HG02759 (cell line): Measurements from ENCODE around the gene SBF2.
"Not testable (repeated sequence)": the region's sequence is repeated elsewhere in the genome, so short reads cannot be mapped to it uniquely, and the experiment has no call there.

Experiments
- ATAC-seq: cut with Tn5 transposase; IDR thresholded peaks from one replicate; pipeline ENCODE4 v1.9.1; 2021; ENCODE audit warnings: mild to moderate bottlenecking, moderate library complexity; ENCODE audit not compliant: unreplicated experiment

SBF2 gene

DNA sequence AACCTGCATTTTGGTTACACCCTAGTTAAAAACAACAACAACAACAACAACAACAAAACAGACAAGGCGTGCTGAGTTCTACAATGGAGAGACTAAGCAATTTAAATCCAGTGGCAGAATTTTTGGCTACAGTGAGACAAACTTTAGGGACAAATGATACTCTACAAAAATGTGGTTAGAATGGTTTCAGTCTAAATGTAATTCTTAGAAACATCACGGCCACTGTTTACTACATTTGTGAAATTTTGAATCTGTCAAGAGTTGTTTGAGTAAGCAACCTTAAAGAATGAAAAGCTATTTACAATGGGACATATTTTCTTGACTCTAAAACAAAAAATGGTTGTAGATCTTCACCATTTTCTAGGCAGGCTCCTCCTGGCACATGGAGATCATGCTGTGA, 370.7 kb downstream of the SBF2 start:
- ATAC-seq: no peak

DNA sequence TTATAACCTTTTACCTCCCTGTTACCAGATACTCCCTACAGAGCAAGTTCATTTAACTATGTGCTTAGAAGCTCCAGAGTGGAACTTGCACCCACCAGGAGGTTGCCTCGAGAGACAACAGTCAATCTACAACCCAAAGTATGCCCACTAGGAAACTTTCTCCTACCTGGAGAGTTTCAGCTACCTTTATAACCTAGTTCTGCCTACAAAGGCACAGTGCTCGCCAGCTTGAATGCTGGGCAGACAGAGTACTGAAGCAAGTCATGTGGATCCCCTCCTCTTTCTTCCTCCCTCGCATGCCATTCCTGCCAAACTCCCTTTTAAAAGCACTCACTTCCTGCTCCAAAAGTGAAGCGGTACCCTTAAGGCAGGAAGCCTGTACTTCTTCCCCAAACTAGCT, 371.2 kb downstream of the SBF2 start:
- ATAC-seq: no peak

GRCh38 chr11:9916480-9916879, 377.5 kb downstream of the SBF2 start:
- no peak for ATAC-seq

DNA sequence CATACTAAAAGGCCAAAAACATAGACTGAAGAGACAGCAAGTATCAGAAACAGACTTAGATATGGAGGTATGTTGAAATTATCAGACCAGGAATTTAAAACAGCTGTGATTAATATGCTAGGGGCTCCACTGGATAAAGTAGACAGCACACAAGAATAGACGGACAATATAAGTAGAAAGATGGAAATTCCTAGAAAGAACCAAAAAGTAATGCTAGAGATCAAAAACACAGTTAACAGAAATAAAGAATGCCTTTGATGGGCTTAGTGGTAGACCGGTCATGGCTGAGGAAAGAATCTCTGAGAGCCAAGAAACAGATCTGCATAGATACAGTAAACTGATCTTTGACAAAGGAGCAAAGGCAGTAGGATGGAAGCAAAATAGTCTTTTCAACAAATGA, 380.0 kb downstream of the SBF2 start:
- no peak for ATAC-seq

- ATAC-seq: no peak
Measured at GRCh38 chr11:9905960-9906791, 387.8 kb downstream of the SBF2 start.

- no peak for ATAC-seq
Measured at GRCh38 chr11:9905501-9905951, 388.5 kb downstream of the SBF2 start.

GRCh38 chr11:9903579-9903978, 390.4 kb downstream of the SBF2 start:
- ATAC-seq: no peak

DNA sequence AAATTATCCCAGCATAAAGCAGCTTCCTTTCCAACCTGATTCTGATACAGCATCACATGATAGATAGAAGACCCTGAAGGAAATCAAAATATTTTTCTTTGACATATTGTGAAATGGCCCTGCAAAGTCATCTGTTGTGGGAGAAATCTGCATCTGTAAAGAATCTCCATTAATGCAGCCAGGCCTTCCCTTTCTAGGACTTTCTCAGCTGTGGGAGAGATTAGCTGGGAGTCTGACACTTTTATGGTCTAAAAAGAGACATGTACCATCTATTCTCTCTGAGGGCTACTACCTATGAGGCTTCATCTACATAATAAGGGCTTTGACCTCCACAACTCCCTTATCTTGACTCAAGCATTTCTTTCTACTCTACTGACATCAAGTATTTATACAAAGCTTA, 392.1 kb downstream of the SBF2 start:
- ATAC-seq: no peak

DNA sequence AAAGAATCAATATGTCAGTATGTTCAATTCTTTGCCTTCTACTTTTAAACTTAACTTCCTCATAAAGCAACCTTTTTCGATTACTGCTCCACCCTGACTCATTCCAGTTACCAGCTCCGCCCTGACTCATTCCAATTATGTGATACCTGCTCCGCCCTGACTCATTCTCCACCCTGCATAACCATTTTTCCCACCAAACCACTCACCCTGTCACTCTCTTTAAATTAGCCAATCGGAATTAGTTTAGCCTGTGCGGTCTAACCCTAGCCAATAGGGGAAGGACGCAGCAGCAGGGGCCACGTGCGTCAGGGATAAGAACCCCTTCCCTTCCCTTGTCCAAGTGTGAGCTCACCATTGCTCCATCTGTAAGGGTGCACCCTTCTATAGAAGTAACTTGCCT, 393.8 kb downstream of the SBF2 start:
- not testable (repeated sequence) for ATAC-seq

DNA sequence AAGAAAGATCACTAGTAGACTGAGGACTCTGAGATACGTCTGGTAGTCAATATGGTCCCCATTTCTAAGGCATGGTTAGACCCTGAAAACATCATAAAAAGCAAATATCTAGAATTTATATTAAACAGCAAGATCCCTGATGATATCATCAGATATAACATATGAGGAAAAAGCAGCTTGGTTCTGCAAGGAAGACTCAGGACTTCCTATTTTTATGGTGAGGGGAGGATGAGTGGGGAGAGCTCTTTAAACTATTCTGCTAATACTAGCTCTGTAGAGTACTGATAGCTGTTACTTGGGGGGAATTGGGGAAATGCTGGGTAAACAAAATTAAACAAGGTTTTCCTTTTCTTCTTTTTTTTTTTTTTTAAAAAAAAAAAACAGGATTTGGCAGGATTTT, 394.3 kb downstream of the SBF2 start:
- ATAC-seq: no peak

DNA sequence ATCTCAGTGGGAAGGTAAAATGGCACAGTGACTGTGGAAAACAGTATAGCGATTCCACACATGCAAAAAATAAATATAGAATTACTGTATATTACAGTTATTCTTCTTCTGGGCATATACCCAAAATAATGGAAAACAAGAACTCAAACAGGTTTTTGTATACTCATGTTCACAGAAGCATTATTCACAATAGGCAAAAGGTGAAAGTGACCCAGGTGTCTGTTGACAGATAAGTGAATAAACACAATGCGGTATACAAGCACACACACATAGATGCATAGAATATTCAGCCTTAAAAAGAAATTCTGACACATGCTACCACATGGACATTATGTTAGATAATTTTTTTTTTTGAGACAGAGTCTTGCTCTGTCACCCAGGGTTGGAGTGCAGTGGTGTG, 397.1 kb downstream of the SBF2 start:
- ATAC-seq: no peak

DNA sequence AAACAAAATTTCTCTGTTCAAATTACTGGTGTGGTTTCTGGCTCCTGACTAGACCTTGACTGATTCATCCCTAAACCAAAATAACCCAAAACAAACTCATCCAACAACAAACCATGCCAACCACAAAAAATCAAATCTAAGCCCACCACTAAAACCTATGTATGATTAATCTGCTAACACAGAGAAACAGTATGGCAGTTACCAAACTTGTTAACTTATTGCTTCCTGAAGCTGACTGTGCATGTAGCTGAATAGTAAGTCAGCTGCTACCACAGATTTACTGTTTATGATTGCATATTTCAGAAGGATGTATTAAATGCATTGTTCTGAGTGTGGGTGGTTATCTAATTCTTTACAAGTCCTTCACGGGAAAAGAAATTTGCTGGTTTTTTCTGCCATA, 399.0 kb downstream of the SBF2 start:
- no peak for ATAC-seq

DNA sequence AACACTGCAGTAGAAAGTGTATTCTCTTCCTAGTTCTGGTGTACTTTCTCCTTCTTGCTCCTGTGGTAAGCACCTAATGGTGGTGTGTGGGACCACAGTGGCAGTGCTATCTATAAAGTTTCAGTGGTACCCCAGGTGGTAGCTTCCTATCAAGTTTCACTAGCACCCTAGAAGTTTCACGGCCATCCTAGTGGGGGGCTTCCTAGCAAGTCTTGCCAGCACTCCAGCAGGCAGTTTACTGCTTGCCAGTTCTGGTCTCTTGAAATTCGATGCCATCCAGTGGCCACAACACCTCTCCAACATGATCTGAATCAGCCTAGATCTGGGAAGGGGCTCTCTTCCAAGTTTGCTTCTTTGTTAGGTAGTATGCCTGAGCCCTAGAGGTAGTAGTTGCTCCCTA, 400.5 kb downstream of the SBF2 start:
- no peak for ATAC-seq

DNA sequence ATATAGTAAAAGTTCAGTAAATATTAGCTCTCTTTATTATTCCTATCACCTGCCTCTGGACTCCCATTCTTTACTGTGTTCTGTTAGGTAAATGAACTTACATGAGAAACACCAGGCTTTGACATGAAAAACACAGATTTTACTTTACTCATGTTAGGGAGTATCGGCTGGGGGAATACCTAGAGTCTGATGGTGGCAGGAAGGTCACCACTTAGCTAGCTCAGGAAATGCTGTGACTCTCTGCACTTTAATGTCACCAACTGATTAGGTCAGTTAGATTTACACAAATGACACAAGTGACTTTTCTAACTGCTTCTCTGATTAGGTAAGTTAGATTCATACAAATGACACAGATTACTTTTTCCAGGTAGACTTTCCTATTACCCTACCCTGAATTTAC, 405.1 kb downstream of the SBF2 start:
- ATAC-seq: no peak

DNA sequence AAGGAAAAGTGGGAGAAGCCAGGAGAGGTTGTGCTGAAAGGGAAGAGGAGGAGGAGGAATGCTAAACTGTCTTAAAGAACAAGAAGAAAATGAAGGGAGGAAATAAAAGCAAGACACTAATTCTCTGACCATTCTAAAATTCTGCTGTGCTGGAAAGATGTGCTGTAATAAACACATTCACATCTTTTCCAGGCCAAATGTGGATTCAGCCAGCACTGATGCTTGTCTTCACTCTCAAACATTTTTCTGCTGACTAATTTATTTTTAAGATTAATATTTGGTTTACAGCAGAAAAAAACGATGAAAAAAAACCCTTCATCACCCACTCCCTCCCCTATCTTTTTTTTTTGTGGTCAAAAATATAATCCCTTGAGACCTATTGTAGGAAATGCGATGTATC, 406.5 kb downstream of the SBF2 start:
- ATAC-seq: no peak

DNA sequence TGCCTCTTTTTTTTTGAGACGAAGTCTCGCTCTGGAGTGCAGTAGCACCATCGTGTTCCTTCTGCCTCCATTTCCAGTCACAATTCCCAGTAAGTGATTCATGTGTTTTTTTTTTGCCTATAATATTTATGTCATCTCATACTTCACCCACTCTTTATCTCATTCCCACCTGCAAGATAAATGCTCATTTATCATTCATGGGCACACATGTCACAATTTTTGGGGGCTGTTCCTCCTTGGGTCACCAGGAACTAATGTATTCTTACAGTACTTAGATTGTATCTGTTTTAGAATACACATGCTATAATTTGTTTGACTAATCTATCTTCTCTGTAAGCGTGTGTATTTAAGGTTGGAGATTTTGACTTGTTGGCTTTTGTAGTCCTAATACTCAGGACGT, 407.4 kb downstream of the SBF2 start:
- no peak for ATAC-seq

- no peak for ATAC-seq
Measured at GRCh38 chr11:9884601-9885000, 409.4 kb downstream of the SBF2 start.

DNA sequence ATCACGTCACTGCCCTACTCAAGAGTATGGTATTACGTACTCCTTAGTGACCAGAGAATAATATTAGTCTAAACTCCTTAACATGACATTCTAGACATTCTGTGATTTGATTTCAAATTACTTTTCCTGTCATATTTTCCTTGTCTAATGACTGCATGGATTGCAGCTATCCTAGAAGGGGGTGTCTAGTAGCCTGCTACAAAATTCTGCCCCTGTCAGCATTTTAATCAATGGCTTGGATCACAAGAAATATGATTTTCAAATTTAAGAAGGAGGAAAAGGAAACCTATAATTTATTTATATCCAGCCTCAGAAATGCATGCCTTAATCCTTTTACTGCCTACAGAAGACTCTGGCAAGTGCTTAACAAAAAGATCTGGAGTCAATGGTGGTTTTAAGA, 413.4 kb downstream of the SBF2 start:
- ATAC-seq: no peak

GRCh38 chr11:9878936-9879335, 415.1 kb downstream of the SBF2 start:
- no peak for ATAC-seq

- ATAC-seq: no peak
Measured at GRCh38 chr11:9876331-9876730, 417.7 kb downstream of the SBF2 start.

GRCh38 chr11:9875862-9876261, 418.2 kb downstream of the SBF2 start:
- no peak for ATAC-seq

DNA sequence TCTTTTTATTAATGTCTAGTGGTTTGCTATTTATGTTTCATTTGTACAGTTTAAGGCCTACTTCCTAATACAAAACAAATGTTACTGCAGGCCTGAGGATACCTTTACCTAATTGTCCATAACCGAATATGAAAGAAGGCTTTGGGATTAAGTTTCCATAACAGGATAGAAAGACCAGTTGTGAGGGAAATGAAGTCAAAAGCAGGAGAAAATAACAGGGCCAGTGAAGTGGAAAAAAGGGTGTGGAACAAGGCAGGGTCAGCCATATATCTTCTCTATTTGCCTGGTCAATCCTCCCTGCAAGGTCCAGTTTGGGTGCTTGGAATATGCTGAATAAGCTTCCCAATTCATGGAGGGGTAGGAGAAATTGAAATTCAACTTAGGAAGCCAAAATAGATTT, 418.6 kb downstream of the SBF2 start:
- no peak for ATAC-seq

GRCh38 chr11:9874466-9874865, 419.6 kb downstream of the SBF2 start:
- no peak for ATAC-seq
